ENCODE data around the gene KCNE3. TPM values are rescaled to one million over a fixed set of nuclear protein-coding genes. Genes with fewer than 3 reads are reported as not detected.

KCNE3 gene, protein sequence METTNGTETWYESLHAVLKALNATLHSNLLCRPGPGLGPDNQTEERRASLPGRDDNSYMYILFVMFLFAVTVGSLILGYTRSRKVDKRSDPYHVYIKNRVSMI
- total RNA-seq = 10 to 100 TPM in 2 of 3 donors, 1 to 10 TPM in 1; 8.5 to 27.5 (median 23.4) TPM
- long read RNA-seq, donor 1 = 0 reads
- long read RNA-seq, donor 2, partial matches to known transcripts = 0 of 2 reads
- long read RNA-seq, donor 2, other reads (novel, unspliced or antisense) = 2 of 2 reads

- Histone ChIP-seq H3K4me1 (ENCODE audit: low read depth) (peaks cover 16% of the 10 kb centered on the region), H3K36me3 (ENCODE audit: low read depth) (no peaks in the 10 kb centered on the region), H3K4me3 (peak within 1 kb of the TSS; percentile 20), H3K9me3 (no peaks in the 10 kb centered on the region)
- intact Hi-C loops (cut with DNase I, micrococcal nuclease) = no loop called here
- TF ChIP-seq CTCF (IDR thresholded peaks at IDR 0.05) = no peak
- ATAC-seq (peak; percentile 76), DNase-seq (peak; percentile 69 to 84 (median 78))
Observed at GRCh38 chr11:74466916-74467885, at the start of gene KCNE3. Gene KCNE3 (minus strand): TSS chr11:74467549. CDS start chr11:74457563, 9,986 bp downstream.

DNA sequence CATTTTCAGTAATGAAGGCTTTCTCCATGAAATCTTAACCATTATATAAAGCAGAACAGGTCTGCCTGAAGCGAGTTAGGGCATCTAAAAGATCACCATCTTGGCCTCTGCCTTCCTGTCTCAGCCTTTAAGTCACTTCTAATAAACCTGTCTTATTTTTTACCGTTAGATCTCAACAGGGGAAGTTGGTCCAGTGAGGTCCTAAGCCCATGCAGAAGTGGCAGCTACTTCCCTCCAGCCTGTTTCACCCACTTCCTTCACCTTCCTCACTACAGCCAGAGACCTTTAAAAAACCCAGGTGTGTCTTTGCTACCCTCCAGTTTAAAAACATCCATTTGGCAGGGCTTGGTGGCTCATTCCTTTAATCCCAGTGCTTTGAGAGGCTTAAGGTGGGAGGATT is 40.2 kb upstream of the KCNE3 start:
- H3K4me3 ChIP-seq = no peak overlapping the region
- no peak for ATAC-seq
- no peaks in the 10 kb centered on the region for H3K4me1 ChIP-seq (ENCODE audit: low read depth)
- TF ChIP-seq CTCF (IDR thresholded peaks at IDR 0.05) = no peak
- no peak for DNase-seq
- peaks cover 3% of the 10 kb centered on the region for H3K9me3 ChIP-seq
- H3K36me3 ChIP-seq (ENCODE audit: low read depth) = no peaks in the 10 kb centered on the region
- intact Hi-C loops (cut with DNase I, micrococcal nuclease) = no loop called here

GRCh38 chr11:74506823-74507222 is 39.5 kb upstream of the KCNE3 start:
- H3K36me3 ChIP-seq (ENCODE audit: low read depth) = no peaks in the 10 kb centered on the region
- H3K4me3 ChIP-seq = no peak overlapping the region
- ATAC-seq = no peak
- intact Hi-C loops (cut with DNase I, micrococcal nuclease) = no loop called here
- peaks cover 7% of the 10 kb centered on the region for H3K9me3 ChIP-seq
- no peak for DNase-seq
- H3K4me1 ChIP-seq (ENCODE audit: low read depth) = no peaks in the 10 kb centered on the region
- TF ChIP-seq CTCF (IDR thresholded peaks at IDR 0.05) = no peak

- no peaks in the 10 kb centered on the region for H3K4me1 ChIP-seq (ENCODE audit: low read depth)
- DNase-seq (no peak), ATAC-seq (no peak)
- TF ChIP-seq CTCF (IDR thresholded peaks at IDR 0.05) = no peak
- no peak overlapping the region for H3K4me3 ChIP-seq
- no peaks in the 10 kb centered on the region for H3K36me3 ChIP-seq (ENCODE audit: low read depth)
- intact Hi-C loops (cut with DNase I, micrococcal nuclease) = no loop called here
- peaks cover 7% of the 10 kb centered on the region for H3K9me3 ChIP-seq
Observed at GRCh38 chr11:74505911-74506310, 38.6 kb upstream of the KCNE3 start.

DNA sequence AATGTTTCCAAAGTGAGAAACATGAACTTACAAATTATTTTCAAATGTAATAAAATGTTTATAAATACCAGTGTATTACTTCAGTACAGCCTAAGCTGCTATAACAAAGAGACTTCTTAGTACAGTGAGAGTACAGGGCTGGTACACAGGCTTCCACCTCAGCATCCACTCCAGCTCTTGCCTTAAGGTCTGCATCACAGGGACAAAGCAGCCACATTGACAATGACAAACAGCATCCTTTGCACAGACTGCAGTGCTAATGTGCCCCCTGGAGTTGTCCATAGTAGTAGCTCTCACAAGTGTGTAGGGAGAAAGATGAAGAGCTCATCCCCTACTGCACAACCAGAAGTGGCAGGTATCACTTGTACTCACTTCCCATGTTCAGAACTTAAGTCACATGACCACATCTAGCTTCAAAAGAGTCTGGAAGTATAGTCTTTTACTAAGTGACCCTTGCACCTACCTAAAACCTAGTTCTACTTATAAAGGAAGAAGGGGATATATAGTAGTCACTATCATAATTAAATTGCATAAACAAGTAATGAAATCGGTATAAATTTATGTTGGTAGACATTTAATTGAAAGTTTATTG is 36.8 kb upstream of the KCNE3 start:
- H3K9me3 ChIP-seq = peaks cover 7% of the 10 kb centered on the region
- DNase-seq = no peak
- intact Hi-C loops (cut with DNase I, micrococcal nuclease) = no loop called here
- H3K4me1 ChIP-seq (ENCODE audit: low read depth) = no peaks in the 10 kb centered on the region
- H3K36me3 ChIP-seq (ENCODE audit: low read depth) = no peaks in the 10 kb centered on the region
- TF ChIP-seq CTCF (IDR thresholded peaks at IDR 0.05) = no peak
- no peak for ATAC-seq
- no peak overlapping the region for H3K4me3 ChIP-seq

Measured in mucosa of descending colon (tissue), 3 donors.